ENCODE measurements around the gene CCR2.
"Not testable (repeated sequence)": the region's sequence is repeated elsewhere in the genome, so short reads cannot be mapped to it uniquely, and the experiment has no call there.

Gene CCR2

GRCh38 chr3:46383951-46384330 is 30.0 kb downstream of the CCR2 start:
- no peak overlapping the region for H3K18ac ChIP-seq (ENCODE audit: low read length)
- no peak overlapping the region for H3K27ac ChIP-seq (replicated peaks; ENCODE audit: low read length)
- H2BK5ac ChIP-seq (ENCODE audit: low read length): no peak overlapping the region
- no peaks in the 10 kb centered on the region for H3K79me1 ChIP-seq (ENCODE audit: low read depth, low read length)
- no peak overlapping the region for H3K4me2 ChIP-seq (ENCODE audit: insufficient read depth, low read length, poor library complexity, severe bottlenecking)
- H2BK15ac ChIP-seq (ENCODE audit: low read length): no peak overlapping the region
- H3K9me3 ChIP-seq (replicated peaks in 1 of 2; ENCODE audit: control insufficient read depth in 2 of 2, insufficient read depth in 1 of 2, low read depth in 1 of 2, low read length in 2 of 2): no peaks in the 10 kb centered on the region
- H3K4me3 ChIP-seq (ENCODE audit: low read length in 2 of 2): no peak overlapping the region
- no peak overlapping the region for H3K23ac ChIP-seq (ENCODE audit: low read depth, low read length, poor library complexity)
- no peak overlapping the region for H2AFZ ChIP-seq (ENCODE audit: low read length)
- H2BK120ac ChIP-seq (ENCODE audit: low read depth, low read length): no peak overlapping the region
- no peaks in the 10 kb centered on the region for H3K27me3 ChIP-seq (ENCODE audit: control insufficient read depth in 3 of 3, insufficient read depth in 3 of 3, low read depth in 1 of 3, low read length in 3 of 3)
- H4K8ac ChIP-seq (ENCODE audit: low read depth, low read length): no peak overlapping the region
- H3K4me1 ChIP-seq (ENCODE audit: control insufficient read depth in 2 of 2, insufficient read depth in 1 of 2, low read depth in 1 of 2, low read length in 2 of 2): no peaks in the 10 kb centered on the region
- no peak overlapping the region for H3K4ac ChIP-seq (ENCODE audit: low read length)
- H3K9ac ChIP-seq (ENCODE audit: low read depth, low read length, poor library complexity): no peak overlapping the region
- no peak overlapping the region for H3K14ac ChIP-seq (ENCODE audit: low read length)
- no peaks in the 10 kb centered on the region for H3K36me3 ChIP-seq (replicated peaks in 1 of 2; ENCODE audit: control insufficient read depth in 2 of 2, insufficient read depth in 2 of 2, low read length in 2 of 2)
- DNase-seq (ENCODE audit: low spot score): no peak
- no CpG with 5 or more reads among the region's 5 CpGs for WGBS, 2 donors (ENCODE audit: extremely low coverage in 2 of 2, insufficient read length in 2 of 2, insufficient replicate concordance in 1 of 2)
- no peak overlapping the region for H2AK5ac ChIP-seq (ENCODE audit: low read depth, low read length)
- no peak overlapping the region for H2BK12ac ChIP-seq (ENCODE audit: low read length)
- H4K91ac ChIP-seq (ENCODE audit: low read depth, low read length, poor library complexity): no peak overlapping the region

- Histone ChIP-seq H2BK12ac (ENCODE audit: low read length) (no peak overlapping the region), H3K4me1 (ENCODE audit: control insufficient read depth in 2 of 2, insufficient read depth in 1 of 2, low read depth in 1 of 2, low read length in 2 of 2) (no peaks in the 10 kb centered on the region), H2BK15ac (ENCODE audit: low read length) (no peak overlapping the region), H2AFZ (ENCODE audit: low read length) (no peak overlapping the region), H3K23ac (ENCODE audit: low read depth, low read length, poor library complexity) (no peak overlapping the region), H3K79me1 (ENCODE audit: low read depth, low read length) (no peaks in the 10 kb centered on the region), H3K4me3 (ENCODE audit: low read length in 2 of 2) (no peak overlapping the region), H3K18ac (ENCODE audit: low read length) (no peak overlapping the region), H4K8ac (ENCODE audit: low read depth, low read length) (no peak overlapping the region), H3K14ac (ENCODE audit: low read length) (no peak overlapping the region), H3K36me3 (replicated peaks in 1 of 2; ENCODE audit: control insufficient read depth in 2 of 2, insufficient read depth in 2 of 2, low read length in 2 of 2) (no peaks in the 10 kb centered on the region), H2BK5ac (ENCODE audit: low read length) (no peak overlapping the region), H3K27ac (replicated peaks; ENCODE audit: low read length) (no peak overlapping the region), H3K4ac (ENCODE audit: low read length) (no peak overlapping the region), H2BK120ac (ENCODE audit: low read depth, low read length) (no peak overlapping the region), H3K9ac (ENCODE audit: low read depth, low read length, poor library complexity) (no peak overlapping the region), H2AK5ac (ENCODE audit: low read depth, low read length) (no peak overlapping the region), H3K27me3 (ENCODE audit: control insufficient read depth in 3 of 3, insufficient read depth in 3 of 3, low read depth in 1 of 3, low read length in 3 of 3) (no peaks in the 10 kb centered on the region), H4K91ac (ENCODE audit: low read depth, low read length, poor library complexity) (no peak overlapping the region), H3K9me3 (replicated peaks in 1 of 2; ENCODE audit: control insufficient read depth in 2 of 2, insufficient read depth in 1 of 2, low read depth in 1 of 2, low read length in 2 of 2) (no peaks in the 10 kb centered on the region), H3K4me2 (ENCODE audit: insufficient read depth, low read length, poor library complexity, severe bottlenecking) (no peak overlapping the region)
- WGBS, 2 donors (ENCODE audit: extremely low coverage in 2 of 2, insufficient read length in 2 of 2, insufficient replicate concordance in 1 of 2): no CpG with 5 or more reads among the region's 4 CpGs
- no peak for DNase-seq (ENCODE audit: low spot score)
Observed at GRCh38 chr3:46386205-46386604, 32.3 kb downstream of the CCR2 start.

- not testable (repeated sequence) for H3K27me3 ChIP-seq (ENCODE audit: control insufficient read depth in 3 of 3, insufficient read depth in 3 of 3, low read depth in 1 of 3, low read length in 3 of 3); H3K9me3 ChIP-seq (replicated peaks in 1 of 2; ENCODE audit: control insufficient read depth in 2 of 2, insufficient read depth in 1 of 2, low read depth in 1 of 2, low read length in 2 of 2); H3K9ac ChIP-seq (ENCODE audit: low read depth, low read length, poor library complexity); H3K4me3 ChIP-seq (ENCODE audit: low read length in 2 of 2); H3K18ac ChIP-seq (ENCODE audit: low read length); H3K36me3 ChIP-seq (replicated peaks in 1 of 2; ENCODE audit: control insufficient read depth in 2 of 2, insufficient read depth in 2 of 2, low read length in 2 of 2); H3K4me1 ChIP-seq (ENCODE audit: control insufficient read depth in 2 of 2, insufficient read depth in 1 of 2, low read depth in 1 of 2, low read length in 2 of 2); H3K27ac ChIP-seq (replicated peaks; ENCODE audit: low read length); H2AK5ac ChIP-seq (ENCODE audit: low read depth, low read length); H3K79me1 ChIP-seq (ENCODE audit: low read depth, low read length); H3K23ac ChIP-seq (ENCODE audit: low read depth, low read length, poor library complexity); H2BK5ac ChIP-seq (ENCODE audit: low read length); H2AFZ ChIP-seq (ENCODE audit: low read length); H2BK120ac ChIP-seq (ENCODE audit: low read depth, low read length); H4K8ac ChIP-seq (ENCODE audit: low read depth, low read length); DNase-seq (ENCODE audit: low spot score); H2BK12ac ChIP-seq (ENCODE audit: low read length); H4K91ac ChIP-seq (ENCODE audit: low read depth, low read length, poor library complexity); H3K14ac ChIP-seq (ENCODE audit: low read length); H3K4ac ChIP-seq (ENCODE audit: low read length); H3K4me2 ChIP-seq (ENCODE audit: insufficient read depth, low read length, poor library complexity, severe bottlenecking); H2BK15ac ChIP-seq (ENCODE audit: low read length)
- no CpG with 5 or more reads among the region's 4 CpGs for WGBS, 2 donors (ENCODE audit: extremely low coverage in 2 of 2, insufficient read length in 2 of 2, insufficient replicate concordance in 1 of 2)
Observed at GRCh38 chr3:46388847-46389246, 34.9 kb downstream of the CCR2 start.

DNA sequence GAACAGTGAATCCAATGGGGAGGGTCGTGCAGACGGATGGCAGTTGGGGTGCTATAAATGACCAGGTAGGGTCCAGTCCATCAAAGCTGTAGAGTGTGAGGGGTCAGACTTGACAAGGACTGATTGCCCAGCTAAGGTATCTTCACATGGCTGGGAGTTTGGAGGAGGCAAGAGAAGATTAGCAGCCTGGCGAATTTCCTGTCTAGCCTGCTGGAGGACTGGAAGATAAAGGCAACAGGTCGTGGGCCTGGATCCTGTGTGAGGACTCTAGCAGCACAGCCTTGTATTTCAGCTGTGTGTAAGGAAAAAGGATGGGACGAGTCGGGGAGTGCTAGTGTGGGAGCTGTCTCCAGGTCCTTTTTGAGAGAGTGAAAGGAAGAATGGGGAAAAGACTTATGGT is 35.4 kb downstream of the CCR2 start:
- WGBS, 2 donors (ENCODE audit: extremely low coverage in 2 of 2, insufficient read length in 2 of 2, insufficient replicate concordance in 1 of 2): no CpG with 5 or more reads among the region's 6 CpGs
- Histone ChIP-seq H3K4ac (ENCODE audit: low read length) (no peak overlapping the region), H2AK5ac (ENCODE audit: low read depth, low read length) (no peak overlapping the region), H3K9me3 (replicated peaks in 1 of 2; ENCODE audit: control insufficient read depth in 2 of 2, insufficient read depth in 1 of 2, low read depth in 1 of 2, low read length in 2 of 2) (no peaks in the 10 kb centered on the region), H3K4me1 (ENCODE audit: control insufficient read depth in 2 of 2, insufficient read depth in 1 of 2, low read depth in 1 of 2, low read length in 2 of 2) (no peaks in the 10 kb centered on the region), H3K36me3 (replicated peaks in 1 of 2; ENCODE audit: control insufficient read depth in 2 of 2, insufficient read depth in 2 of 2, low read length in 2 of 2) (no peaks in the 10 kb centered on the region), H3K27me3 (ENCODE audit: control insufficient read depth in 3 of 3, insufficient read depth in 3 of 3, low read depth in 1 of 3, low read length in 3 of 3) (no peaks in the 10 kb centered on the region), H3K79me1 (ENCODE audit: low read depth, low read length) (no peaks in the 10 kb centered on the region), H3K4me3 (ENCODE audit: low read length in 2 of 2) (no peak overlapping the region), H2BK5ac (ENCODE audit: low read length) (no peak overlapping the region), H3K18ac (ENCODE audit: low read length) (no peak overlapping the region), H3K23ac (ENCODE audit: low read depth, low read length, poor library complexity) (no peak overlapping the region), H3K14ac (ENCODE audit: low read length) (no peak overlapping the region), H4K91ac (ENCODE audit: low read depth, low read length, poor library complexity) (no peak overlapping the region), H2BK12ac (ENCODE audit: low read length) (no peak overlapping the region), H2AFZ (ENCODE audit: low read length) (no peak overlapping the region), H4K8ac (ENCODE audit: low read depth, low read length) (no peak overlapping the region), H3K9ac (ENCODE audit: low read depth, low read length, poor library complexity) (no peak overlapping the region), H3K27ac (replicated peaks; ENCODE audit: low read length) (no peak overlapping the region), H2BK120ac (ENCODE audit: low read depth, low read length) (no peak overlapping the region), H3K4me2 (ENCODE audit: insufficient read depth, low read length, poor library complexity, severe bottlenecking) (no peak overlapping the region), H2BK15ac (ENCODE audit: low read length) (no peak overlapping the region)
- DNase-seq (ENCODE audit: low spot score): no peak
